Measurements from ENCODE around the gene RAPGEF6. TPM values are rescaled to one million over a fixed set of nuclear protein-coding genes. Genes with fewer than 3 reads are reported as not detected.
"Not testable (repeated sequence)": the region's sequence is repeated elsewhere in the genome, so short reads cannot be mapped to it uniquely, and the experiment has no call there.

Gene RAPGEF6
- total RNA-seq, 1 donor from 2014 or later: 18.9 TPM

DNA sequence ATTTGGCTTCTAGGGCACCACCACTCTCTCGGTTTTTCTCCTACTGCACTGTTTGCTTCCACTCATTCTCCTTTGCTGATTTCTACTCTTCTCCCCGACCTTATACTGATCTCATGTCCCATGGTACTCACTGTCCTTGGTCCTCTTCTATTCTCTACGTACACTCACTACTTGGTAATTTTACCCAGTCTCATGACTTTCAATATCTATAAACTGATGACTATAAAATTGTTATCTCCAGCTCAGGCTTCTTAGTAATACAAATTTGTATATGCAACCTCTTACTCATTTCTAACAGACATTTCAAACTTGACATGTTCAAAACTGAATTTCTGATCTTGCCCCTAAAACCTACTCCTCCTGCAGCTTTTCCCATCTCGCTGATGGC is 4.1 kb downstream of the RAPGEF6 start:
- Mint-ChIP-seq H3K27ac (ENCODE audit: unreplicated experiment) (no peak overlapping the region), H3K36me3 (ENCODE audit: unreplicated experiment) (no peaks in the 10 kb centered on the region), H3K4me1 (ENCODE audit: unreplicated experiment) (peaks cover 18% of the 10 kb centered on the region), H3K27me3 (ENCODE audit: unreplicated experiment) (no peaks in the 10 kb centered on the region), H3K9me3 (ENCODE audit: unreplicated experiment) (no peaks in the 10 kb centered on the region), H3K4me3 (ENCODE audit: unreplicated experiment) (no peak overlapping the region)
- TF ChIP-seq, protein P1, sequence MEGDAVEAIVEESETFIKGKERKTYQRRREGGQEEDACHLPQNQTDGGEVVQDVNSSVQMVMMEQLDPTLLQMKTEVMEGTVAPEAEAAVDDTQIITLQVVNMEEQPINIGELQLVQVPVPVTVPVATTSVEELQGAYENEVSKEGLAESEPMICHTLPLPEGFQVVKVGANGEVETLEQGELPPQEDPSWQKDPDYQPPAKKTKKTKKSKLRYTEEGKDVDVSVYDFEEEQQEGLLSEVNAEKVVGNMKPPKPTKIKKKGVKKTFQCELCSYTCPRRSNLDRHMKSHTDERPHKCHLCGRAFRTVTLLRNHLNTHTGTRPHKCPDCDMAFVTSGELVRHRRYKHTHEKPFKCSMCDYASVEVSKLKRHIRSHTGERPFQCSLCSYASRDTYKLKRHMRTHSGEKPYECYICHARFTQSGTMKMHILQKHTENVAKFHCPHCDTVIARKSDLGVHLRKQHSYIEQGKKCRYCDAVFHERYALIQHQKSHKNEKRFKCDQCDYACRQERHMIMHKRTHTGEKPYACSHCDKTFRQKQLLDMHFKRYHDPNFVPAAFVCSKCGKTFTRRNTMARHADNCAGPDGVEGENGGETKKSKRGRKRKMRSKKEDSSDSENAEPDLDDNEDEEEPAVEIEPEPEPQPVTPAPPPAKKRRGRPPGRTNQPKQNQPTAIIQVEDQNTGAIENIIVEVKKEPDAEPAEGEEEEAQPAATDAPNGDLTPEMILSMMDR (IDR thresholded peaks at IDR 0.05): no peak
- DNase-seq (ENCODE audit: extremely low spot score, unreplicated experiment): no peak

DNA sequence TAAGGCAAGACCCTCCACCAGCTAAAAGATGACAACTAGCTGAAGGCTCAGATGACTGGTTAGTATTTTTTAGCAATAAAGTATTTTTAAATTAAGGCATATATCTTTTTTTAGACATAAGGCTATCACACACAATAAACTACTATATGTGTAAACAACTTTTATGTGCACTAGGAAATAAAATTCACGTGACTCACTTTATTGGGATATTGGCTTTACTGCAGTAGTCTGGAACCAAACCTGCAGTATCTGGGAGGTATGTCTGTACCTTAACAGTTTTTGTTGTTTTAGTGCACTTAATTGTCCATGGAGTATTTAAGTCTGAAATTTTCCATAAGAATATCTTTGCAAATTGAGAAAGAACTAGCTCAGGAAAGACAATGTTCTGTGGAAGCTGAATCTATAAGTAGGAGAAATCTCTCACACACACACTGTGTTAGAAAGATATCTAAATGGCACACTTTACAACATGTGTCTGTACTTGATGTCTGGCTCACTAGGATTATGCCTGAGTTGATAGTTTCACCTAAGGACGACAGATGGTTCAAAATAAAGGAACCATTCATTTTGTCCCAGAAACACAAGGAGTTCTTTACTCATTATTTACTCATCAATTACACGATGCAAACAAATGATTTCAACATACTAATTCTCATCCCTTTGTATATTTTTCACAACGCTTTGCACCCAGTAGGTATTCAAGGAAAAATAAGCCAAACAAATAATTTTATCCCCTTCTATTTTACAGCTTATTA is 4.6 kb downstream of the RAPGEF6 start:
- no peak for DNase-seq (ENCODE audit: extremely low spot score, unreplicated experiment)
- H3K27me3 Mint-ChIP-seq (ENCODE audit: unreplicated experiment): no peaks in the 10 kb centered on the region
- TF ChIP-seq, protein P1 (IDR thresholded peaks at IDR 0.05): no peak
- no peaks in the 10 kb centered on the region for H3K36me3 Mint-ChIP-seq (ENCODE audit: unreplicated experiment)
- H3K4me3 Mint-ChIP-seq (ENCODE audit: unreplicated experiment): no peak overlapping the region
- no peak overlapping the region for H3K27ac Mint-ChIP-seq (ENCODE audit: unreplicated experiment)
- no peaks in the 10 kb centered on the region for H3K9me3 Mint-ChIP-seq (ENCODE audit: unreplicated experiment)
- peaks cover 18% of the 10 kb centered on the region for H3K4me1 Mint-ChIP-seq (ENCODE audit: unreplicated experiment)

DNA sequence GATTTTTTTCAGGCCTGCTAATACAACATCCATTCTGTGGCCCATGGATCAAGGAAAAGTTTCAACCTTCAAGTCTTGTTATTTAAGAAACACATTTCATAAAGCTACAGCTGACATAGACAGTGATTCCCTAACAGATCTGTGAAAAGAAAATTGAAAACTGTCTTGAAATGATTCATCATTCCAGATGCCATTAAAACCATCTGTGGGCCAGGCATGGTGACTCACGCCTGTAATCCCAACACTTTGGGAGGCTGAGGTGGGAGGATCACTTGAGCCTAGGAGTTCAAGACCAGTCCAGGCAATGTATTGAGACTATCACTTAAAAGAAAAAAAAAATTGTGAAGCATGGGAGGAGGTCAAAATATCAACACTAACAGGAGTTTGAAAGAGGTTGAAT is 6.0 kb downstream of the RAPGEF6 start:
- no peak overlapping the region for H3K4me3 Mint-ChIP-seq (ENCODE audit: unreplicated experiment)

DNA sequence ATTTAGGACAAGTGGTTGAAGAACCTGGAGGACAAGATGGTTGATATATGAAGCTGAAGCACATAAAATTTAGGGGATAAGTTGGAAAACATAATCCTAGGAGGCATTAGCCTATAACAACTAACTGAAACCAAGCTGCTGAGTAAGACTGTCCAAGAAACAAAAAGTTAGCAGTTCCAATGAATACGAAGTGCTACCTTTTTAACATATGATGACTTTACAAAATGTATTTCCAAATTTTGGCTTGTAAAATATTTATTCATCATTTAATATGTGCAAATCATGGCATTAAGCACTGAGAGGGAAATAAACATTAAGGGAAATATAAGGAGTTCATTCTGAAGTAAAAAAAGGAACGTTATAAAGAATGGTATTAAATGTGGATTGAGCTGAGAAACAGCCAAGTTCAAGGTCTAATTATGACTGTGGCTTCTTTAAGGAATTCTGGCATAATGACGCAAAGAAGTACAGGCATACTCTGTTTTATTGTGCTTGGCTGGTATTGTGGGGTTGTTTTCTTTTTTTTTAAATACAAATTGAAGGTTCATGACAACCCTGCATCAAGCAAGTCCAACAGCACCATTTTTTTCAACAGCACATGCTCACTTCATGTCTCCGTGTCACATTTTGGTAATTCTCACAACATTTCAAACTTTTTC is 7.7 kb downstream of the RAPGEF6 start:
- H3K27me3 Mint-ChIP-seq (ENCODE audit: unreplicated experiment): no peaks in the 10 kb centered on the region
- DNase-seq (ENCODE audit: extremely low spot score, unreplicated experiment): no peak
- H3K36me3 Mint-ChIP-seq (ENCODE audit: unreplicated experiment): peaks cover 3% of the 10 kb centered on the region
- no peaks in the 10 kb centered on the region for H3K9me3 Mint-ChIP-seq (ENCODE audit: unreplicated experiment)
- TF ChIP-seq, protein P1 (IDR thresholded peaks at IDR 0.05): no peak
- H3K4me1 Mint-ChIP-seq (ENCODE audit: unreplicated experiment): peaks cover 7% of the 10 kb centered on the region
- no peak overlapping the region for H3K27ac Mint-ChIP-seq (ENCODE audit: unreplicated experiment)
- no peak overlapping the region for H3K4me3 Mint-ChIP-seq (ENCODE audit: unreplicated experiment)

More for the DNA sequence above, 6.0 kb downstream of the RAPGEF6 start:
- no peak for DNase-seq (ENCODE audit: extremely low spot score, unreplicated experiment)
- Mint-ChIP-seq H3K36me3 (ENCODE audit: unreplicated experiment) (no peaks in the 10 kb centered on the region), H3K27me3 (ENCODE audit: unreplicated experiment) (no peaks in the 10 kb centered on the region), H3K9me3 (ENCODE audit: unreplicated experiment) (no peaks in the 10 kb centered on the region), H3K4me1 (ENCODE audit: unreplicated experiment) (peaks cover 14% of the 10 kb centered on the region), H3K27ac (ENCODE audit: unreplicated experiment) (peak overlapping the region; percentile 5)
- TF ChIP-seq, protein P1 (IDR thresholded peaks at IDR 0.05): no peak

DNA sequence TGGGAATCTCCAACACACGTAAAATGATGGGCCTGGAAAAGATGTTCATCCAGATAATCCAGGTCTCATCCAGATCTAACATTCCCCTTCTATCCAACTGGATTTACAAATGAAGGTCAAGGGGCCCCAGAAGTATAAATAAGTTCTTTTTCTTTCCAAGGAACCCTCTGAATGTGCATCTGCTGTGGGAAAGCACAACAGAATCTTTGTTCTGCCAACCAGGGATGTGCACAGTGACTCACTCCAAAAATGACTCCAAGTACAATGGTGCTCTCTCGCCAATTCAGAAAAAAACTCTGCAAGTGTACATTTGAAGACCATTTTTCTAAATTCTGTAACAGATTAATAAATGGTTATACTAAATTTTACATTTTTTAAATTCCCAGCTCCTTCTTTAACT is 12.4 kb downstream of the RAPGEF6 start:
- no peaks in the 10 kb centered on the region for H3K9me3 Mint-ChIP-seq (ENCODE audit: unreplicated experiment)
- peaks cover 4% of the 10 kb centered on the region for H3K4me1 Mint-ChIP-seq (ENCODE audit: unreplicated experiment)
- H3K36me3 Mint-ChIP-seq (ENCODE audit: unreplicated experiment): peaks cover 3% of the 10 kb centered on the region
- no peaks in the 10 kb centered on the region for H3K27me3 Mint-ChIP-seq (ENCODE audit: unreplicated experiment)
- no peak for DNase-seq (ENCODE audit: extremely low spot score, unreplicated experiment)
- TF ChIP-seq, protein P1 (IDR thresholded peaks at IDR 0.05): no peak
- H3K27ac Mint-ChIP-seq (ENCODE audit: unreplicated experiment): no peak overlapping the region
- H3K4me3 Mint-ChIP-seq (ENCODE audit: unreplicated experiment): no peak overlapping the region

DNA sequence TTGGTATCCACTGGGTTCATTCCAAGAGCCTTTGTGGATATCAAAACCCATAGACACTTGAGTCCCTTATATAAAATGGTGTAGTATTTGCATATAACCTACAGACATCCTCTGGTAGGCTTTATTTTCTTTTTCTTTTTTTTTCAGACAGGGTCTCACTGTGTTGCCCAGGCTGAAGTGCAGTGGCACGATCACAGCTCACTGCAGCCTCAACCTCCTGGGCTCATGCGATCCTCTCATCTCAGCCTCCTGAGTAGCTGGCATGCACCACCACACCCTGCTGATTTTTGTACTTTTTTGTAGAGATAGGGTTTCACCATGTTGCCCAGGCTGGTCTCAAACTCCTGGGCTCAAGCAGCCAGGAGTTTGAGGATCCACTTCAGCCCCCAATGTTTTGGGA is 13.9 kb downstream of the RAPGEF6 start:
- H3K27ac Mint-ChIP-seq (ENCODE audit: unreplicated experiment); H3K4me1 Mint-ChIP-seq (ENCODE audit: unreplicated experiment); H3K9me3 Mint-ChIP-seq (ENCODE audit: unreplicated experiment); H3K27me3 Mint-ChIP-seq (ENCODE audit: unreplicated experiment); H3K4me3 Mint-ChIP-seq (ENCODE audit: unreplicated experiment); H3K36me3 Mint-ChIP-seq (ENCODE audit: unreplicated experiment); DNase-seq (ENCODE audit: extremely low spot score, unreplicated experiment): not testable (repeated sequence)

All from osteocyte (in vitro differentiated cells).